Endothelial cell (in vitro differentiated cells): ENCODE measurements around the gene BEND6. TPM values are rescaled to one million over a fixed set of nuclear protein-coding genes. Genes with fewer than 3 reads are reported as not detected.

Experiments
- DNase-seq: peaks from one replicate; pipeline ENCODE4 v3.0.0; 2021; ENCODE audit warnings: low spot score
- H3K27ac Mint-ChIP-seq: one replicate; pipeline ENCODE4 v1.8.0; 2021; ENCODE audit warnings: mixed read lengths, inconsistent platforms; ENCODE audit not compliant: unreplicated experiment
- H3K27me3 Mint-ChIP-seq: one replicate; pipeline ENCODE4 v1.8.0; 2021; ENCODE audit warnings: mild to moderate bottlenecking, moderate library complexity, mixed read lengths, inconsistent platforms; ENCODE audit not compliant: unreplicated experiment
- H3K36me3 Mint-ChIP-seq: one replicate; pipeline ENCODE4 v1.8.0; 2021; ENCODE audit warnings: mild to moderate bottlenecking, low read depth, mixed read lengths, inconsistent platforms; ENCODE audit not compliant: unreplicated experiment
- H3K4me1 Mint-ChIP-seq: one replicate; pipeline ENCODE4 v1.8.0; 2021; ENCODE audit warnings: mild to moderate bottlenecking, mixed read lengths, inconsistent platforms; ENCODE audit not compliant: unreplicated experiment
- H3K4me3 Mint-ChIP-seq: one replicate; pipeline ENCODE4 v1.8.0; 2021; ENCODE audit warnings: mild to moderate bottlenecking, mixed read lengths, inconsistent platforms; ENCODE audit not compliant: unreplicated experiment
- H3K9me3 Mint-ChIP-seq: one replicate; pipeline ENCODE4 v1.8.0; 2021; ENCODE audit warnings: mixed read lengths, inconsistent platforms; ENCODE audit not compliant: unreplicated experiment
- CTCF ChIP-seq: fragments of 200-600 bp; sonication (generic); IDR thresholded peaks from one replicate; pipeline ENCODE4 v1.5.0; 2021; ENCODE audit warnings: antibody characterized with exemption; ENCODE audit not compliant: unreplicated experiment
- total RNA-seq: library from RNA; stranded (reverse); fragmentation: NEBNext Ultra II Directional; extraction: Animal tissue kit (Norgen Biotek cat#: 25700); gene quantifications from one replicate; pipeline ENCODE4 v1.2.1, GENCODE V29; 2021; ENCODE audit not compliant: unreplicated experiment

The BEND6 gene
- total RNA-seq, 1 donor from 2014 or later, result 0.97 TPM

- H3K27me3 Mint-ChIP-seq, result no peaks in the 10 kb centered on the region
- H3K4me3 Mint-ChIP-seq, result no peak overlapping the region
Observed at GRCh38 chr6:57019434-57019833, 64.5 kb downstream of the BEND6 start.

GRCh38 chr6:57021086-57021720 lies 66.3 kb downstream of the BEND6 start:
- H3K27ac Mint-ChIP-seq, result no peak overlapping the region
- no peak for DNase-seq

More at GRCh38 chr6:57019434-57019833, 64.5 kb downstream of the BEND6 start:
- H3K4me1 Mint-ChIP-seq, result no peaks in the 10 kb centered on the region
- peaks cover 1% of the 10 kb centered on the region for H3K36me3 Mint-ChIP-seq
- DNase-seq, result no peak
- TF ChIP-seq CTCF, result no peak
- no peaks in the 10 kb centered on the region for H3K9me3 Mint-ChIP-seq
- H3K27ac Mint-ChIP-seq, result no peak overlapping the region

GRCh38 chr6:57024321-57024720 lies 69.4 kb downstream of the BEND6 start:
- Mint-ChIP-seq H3K4me3 (no peak overlapping the region), H3K9me3 (no peaks in the 10 kb centered on the region), H3K4me1 (no peaks in the 10 kb centered on the region), H3K27ac (no peak overlapping the region), H3K27me3 (peaks cover 2% of the 10 kb centered on the region), H3K36me3 (peaks cover 5% of the 10 kb centered on the region)
- no peak for TF ChIP-seq CTCF
- no peak for DNase-seq

More at GRCh38 chr6:57021086-57021720, 66.3 kb downstream of the BEND6 start:
- Mint-ChIP-seq H3K27me3 (peaks cover 2% of the 10 kb centered on the region), H3K36me3 (peaks cover 5% of the 10 kb centered on the region), H3K4me3 (no peak overlapping the region), H3K9me3 (no peaks in the 10 kb centered on the region), H3K4me1 (no peaks in the 10 kb centered on the region)
- TF ChIP-seq CTCF, result peak; percentile 70

GRCh38 chr6:57024775-57025174 lies 69.9 kb downstream of the BEND6 start:
- Mint-ChIP-seq H3K9me3 (no peaks in the 10 kb centered on the region), H3K27me3 (peaks cover 2% of the 10 kb centered on the region), H3K4me1 (no peaks in the 10 kb centered on the region), H3K4me3 (no peak overlapping the region), H3K27ac (no peak overlapping the region), H3K36me3 (peaks cover 5% of the 10 kb centered on the region)
- TF ChIP-seq CTCF, result no peak
- no peak for DNase-seq

- no peak for TF ChIP-seq CTCF
- no peak for DNase-seq
- Mint-ChIP-seq H3K9me3 (no peaks in the 10 kb centered on the region), H3K27me3 (peaks cover 2% of the 10 kb centered on the region), H3K4me1 (no peaks in the 10 kb centered on the region), H3K27ac (no peak overlapping the region), H3K4me3 (no peak overlapping the region), H3K36me3 (peaks cover 5% of the 10 kb centered on the region)
Observed at GRCh38 chr6:57026001-57026400, 71.1 kb downstream of the BEND6 start.
